ENCODE data around the gene GGT6.

GGT6 gene

GRCh38 chr17:4576161-4576558 lies 15.8 kb upstream of the GGT6 start:
- DNase-seq (ENCODE audit: low spot score), result no peak
- no peak for FAIRE-seq

- DNase-seq (ENCODE audit: low spot score) (no peak), FAIRE-seq (no peak)
Observed at GRCh38 chr17:4574448-4575045, 14.2 kb upstream of the GGT6 start.

GRCh38 chr17:4573669-4574068 lies 13.3 kb upstream of the GGT6 start:
- FAIRE-seq, result no peak
- DNase-seq (ENCODE audit: low spot score), result peak; percentile 67

GRCh38 chr17:4573115-4573514 lies 12.7 kb upstream of the GGT6 start:
- FAIRE-seq, result no peak
- DNase-seq (ENCODE audit: low spot score), result no peak

- FAIRE-seq (no peak), DNase-seq (ENCODE audit: low spot score) (no peak)
Observed at GRCh38 chr17:4572131-4572530, 11.8 kb upstream of the GGT6 start.

- FAIRE-seq (no peak), DNase-seq (ENCODE audit: low spot score) (no peak)
Observed at GRCh38 chr17:4569591-4569990, 9.2 kb upstream of the GGT6 start.

GRCh38 chr17:4566785-4567184 lies 6.4 kb upstream of the GGT6 start:
- FAIRE-seq (no peak), DNase-seq (ENCODE audit: low spot score) (peak; percentile 26)

- FAIRE-seq (peak; percentile 48), DNase-seq (ENCODE audit: low spot score) (peak; percentile 54)
Observed at GRCh38 chr17:4565209-4566141, 5.1 kb upstream of the GGT6 start.

DNA sequence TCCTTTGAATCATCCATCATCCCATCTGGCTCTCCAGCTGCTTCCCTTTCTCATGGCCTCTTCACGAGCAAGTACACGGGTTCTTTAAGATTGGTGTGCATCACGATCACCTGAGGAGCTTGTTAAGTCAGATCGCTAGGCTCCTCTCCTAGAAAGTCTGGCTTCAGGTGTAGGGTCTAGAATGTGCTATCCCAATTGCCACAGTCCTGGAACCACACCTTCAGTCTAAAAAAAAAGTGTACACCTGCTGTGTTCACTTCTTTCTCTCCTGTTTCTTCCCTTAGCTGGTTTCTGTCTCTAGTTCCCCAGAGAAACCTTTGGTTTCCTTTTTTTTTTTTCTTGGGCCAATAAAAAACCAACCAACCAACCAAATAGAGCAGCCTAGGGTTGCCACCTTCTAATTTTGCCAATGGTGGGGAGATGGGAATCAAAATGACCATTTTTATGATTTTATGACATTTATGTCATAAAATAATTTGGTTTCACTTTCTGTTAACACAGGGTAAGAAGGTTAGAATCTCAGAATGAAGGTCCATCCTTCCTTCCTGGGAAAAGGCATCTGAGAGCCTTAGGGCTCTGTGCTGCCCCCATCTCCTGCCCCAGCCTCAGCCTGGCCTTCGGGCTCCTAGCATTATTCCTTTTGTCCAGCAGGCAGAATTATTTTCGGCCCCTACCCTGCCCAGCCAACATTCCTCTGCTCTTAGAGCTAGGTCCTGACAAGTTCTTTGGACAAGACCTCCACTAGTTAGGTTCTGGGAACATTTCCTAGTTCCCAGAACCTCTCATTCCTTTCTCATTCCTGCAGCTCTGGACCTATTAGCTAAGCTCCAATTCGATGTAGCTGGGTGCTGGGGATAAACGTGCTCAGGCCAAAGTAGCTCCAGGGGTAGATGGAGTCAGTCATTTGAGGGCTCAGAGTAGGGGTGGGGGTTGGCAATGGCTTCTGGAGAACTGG lies 1.9 kb upstream of the GGT6 start:
- no peak for DNase-seq (ENCODE audit: low spot score)
- no peak for FAIRE-seq

DNA sequence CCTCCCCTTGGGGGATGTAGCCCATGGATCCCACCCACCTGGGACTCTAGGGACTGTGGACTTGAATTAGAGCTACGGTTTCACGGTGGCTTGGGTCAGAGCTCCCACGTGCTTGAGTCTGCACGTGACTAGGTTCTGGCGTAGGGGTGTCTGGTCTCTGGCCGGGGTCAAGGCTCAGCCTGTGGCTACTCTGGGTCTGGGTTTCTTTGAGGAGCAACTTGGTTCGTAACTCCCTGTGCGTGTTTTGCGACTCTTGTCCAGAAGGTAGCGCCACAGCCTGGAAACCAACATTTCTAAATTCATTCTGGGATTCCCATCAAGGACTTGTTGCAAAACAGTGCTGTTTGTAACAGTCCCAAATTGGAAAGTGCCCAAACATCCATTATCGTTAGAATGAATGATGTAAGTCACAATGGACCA lies 470 bp upstream of the GGT6 start:
- DNase-seq (ENCODE audit: low spot score) (no peak), FAIRE-seq (no peak)

DNA sequence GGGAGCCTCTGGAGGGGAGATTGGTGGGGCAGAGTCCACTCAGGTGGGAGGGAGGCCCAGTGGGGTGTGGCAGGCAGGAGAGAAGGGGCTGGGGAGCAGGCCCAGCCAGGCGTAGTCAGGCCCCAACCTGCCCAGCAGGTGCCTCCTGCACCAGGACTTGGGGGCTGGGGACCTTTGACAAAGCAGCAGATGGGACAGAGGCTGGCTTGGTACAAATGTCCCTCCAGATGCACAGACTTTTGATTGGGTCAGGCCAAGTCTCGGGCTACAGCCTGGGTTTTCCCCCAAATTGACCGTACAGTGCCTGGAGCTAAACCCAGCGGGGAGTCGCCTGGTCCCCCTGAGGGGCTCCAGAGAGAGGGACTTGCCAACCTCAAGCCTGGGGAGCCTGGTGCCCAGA lies 411 bp downstream of the GGT6 start:
- FAIRE-seq, result no peak

GRCh38 chr17:4559139-4559791 lies 1.1 kb downstream of the GGT6 start:
- FAIRE-seq, result no peak

More for the DNA sequence above, 411 bp downstream of the GGT6 start:
- no peak for DNase-seq (ENCODE audit: low spot score)

GRCh38 chr17:4558347-4558971 lies 1.9 kb downstream of the GGT6 start:
- no peak for DNase-seq (ENCODE audit: low spot score)
- no peak for FAIRE-seq

More at GRCh38 chr17:4559139-4559791, 1.1 kb downstream of the GGT6 start:
- no peak for DNase-seq (ENCODE audit: low spot score)

GRCh38 chr17:4557626-4558346 lies 2.6 kb downstream of the GGT6 start:
- no peak for DNase-seq (ENCODE audit: low spot score)
- FAIRE-seq, result no peak

GRCh38 chr17:4556996-4557395 lies 3.4 kb downstream of the GGT6 start:
- DNase-seq (ENCODE audit: low spot score), result no peak
- no peak for FAIRE-seq

- no peak for DNase-seq (ENCODE audit: low spot score)
- FAIRE-seq, result no peak
Observed at GRCh38 chr17:4555873-4556759, 4.3 kb downstream of the GGT6 start.

DNA sequence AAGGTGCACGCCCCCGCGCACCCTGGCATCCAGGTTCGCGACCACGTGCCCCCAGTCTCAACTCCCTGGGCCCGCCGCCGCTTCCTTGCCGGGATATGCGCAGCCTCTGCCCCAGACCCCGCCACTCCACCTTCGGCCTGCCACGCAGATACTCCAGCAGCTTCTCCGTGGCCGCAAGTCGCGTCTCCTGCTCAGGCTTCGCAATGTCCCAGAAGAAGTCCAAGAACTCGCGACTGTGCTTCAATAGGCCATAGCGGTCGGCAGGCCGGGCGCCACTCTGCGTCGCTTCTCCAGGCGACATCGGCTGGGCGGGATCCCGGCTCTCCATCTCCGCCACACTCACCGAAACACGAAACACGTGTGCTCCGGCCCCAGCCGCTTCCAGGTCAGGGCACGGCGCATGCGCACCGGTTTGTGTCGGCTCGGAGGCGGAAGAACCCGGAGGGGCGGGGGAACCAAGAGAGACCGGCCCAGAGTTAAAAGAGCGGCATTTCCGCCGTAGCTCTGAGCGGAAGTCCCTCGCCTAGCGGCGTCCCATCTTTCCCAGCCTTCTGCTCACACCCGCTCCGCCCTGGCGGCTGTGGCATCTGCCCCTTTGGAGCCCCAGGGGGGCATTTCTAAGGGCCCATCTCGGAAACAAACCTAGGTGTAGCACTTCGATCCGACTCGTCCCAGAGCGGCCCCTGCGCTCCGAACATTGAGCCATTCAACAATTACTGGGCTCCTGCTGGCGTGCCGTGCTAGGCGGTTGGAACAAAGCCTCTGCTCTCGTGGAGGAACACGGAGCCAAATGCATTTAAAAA lies 5.2 kb downstream of the GGT6 start, which contains the start of gene MYBBP1A:
Gene MYBBP1A (minus strand): TSS at position 388 of the 803 bp plus-strand sequence. CDS start 60 bp downstream, at position 328.
- FAIRE-seq (peak; percentile 62), DNase-seq (ENCODE audit: low spot score) (peak; percentile 84)

DNA sequence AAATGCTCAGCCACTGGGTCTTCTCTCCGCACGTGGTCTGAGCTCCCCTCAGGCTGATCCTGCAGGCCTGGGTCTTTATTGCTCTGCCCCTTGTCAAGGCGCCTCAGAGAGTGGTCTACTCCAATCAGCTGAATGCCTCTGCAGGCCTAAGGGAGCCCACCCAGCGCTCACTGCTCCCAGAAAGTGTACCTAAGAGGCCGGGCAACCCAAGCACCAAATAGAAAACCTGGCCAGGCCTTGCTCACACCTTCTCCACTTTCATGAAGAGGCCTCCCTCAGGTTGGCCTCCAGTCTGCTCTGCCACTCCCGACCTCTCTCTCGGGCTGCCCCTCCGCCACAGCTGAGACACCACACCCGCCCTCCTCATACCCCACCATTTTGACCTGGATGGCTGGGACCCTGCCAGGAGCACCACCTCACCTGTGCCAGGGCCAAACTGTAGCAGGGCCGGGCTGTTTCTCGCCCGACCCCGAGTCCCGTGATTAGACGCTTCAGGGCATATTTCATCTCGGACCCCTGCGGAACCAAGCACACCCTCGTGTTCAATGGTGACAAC lies 5.9 kb downstream of the GGT6 start:
- FAIRE-seq (no peak), DNase-seq (ENCODE audit: low spot score) (no peak)
